GM18951 (cell line): ENCODE data around the gene MRPL55.

Experiments
- POLR2A ChIP-seq: IDR thresholded peaks from 4 replicates; pipeline ENCODE4 v1.6.1; 2011; ENCODE audit warnings: mild to moderate bottlenecking; ENCODE audit not compliant: insufficient read length, insufficient read depth; ENCODE audit errors: extremely low read depth
- in situ Hi-C: fragments of 300-500 bp; cut with MboI; formaldehyde crosslinking; loops from one replicate; pipeline ENCODE4 v1.12.0; 2022; ENCODE audit warnings: low sequenced_read_pairs, mixed read lengths, inconsistent platforms; ENCODE audit not compliant: unreplicated experiment

Gene MRPL55

GRCh38 chr1:228097333-228098081, 11.6 kb downstream of the MRPL55 start:
- TF ChIP-seq POLR2A: no peak
- in situ Hi-C loops: no loop called here

GRCh38 chr1:228096416-228097332, 12.4 kb downstream of the MRPL55 start:
- in situ Hi-C loops: no loop called here
- TF ChIP-seq POLR2A: peak; percentile 25

GRCh38 chr1:228095938-228096337, 13.2 kb downstream of the MRPL55 start:
- TF ChIP-seq POLR2A: no peak
- in situ Hi-C loops: no loop called here

- in situ Hi-C loops: no loop called here
- TF ChIP-seq POLR2A: no peak
Observed at GRCh38 chr1:228095161-228095560, 13.9 kb downstream of the MRPL55 start.

GRCh38 chr1:228094432-228095016, 14.6 kb downstream of the MRPL55 start:
- in situ Hi-C loops: no loop called here
- TF ChIP-seq POLR2A: no peak

GRCh38 chr1:228093050-228093906, 15.8 kb downstream of the MRPL55 start:
- in situ Hi-C loops: no loop called here
- TF ChIP-seq POLR2A: no peak

GRCh38 chr1:228092342-228093049, 16.6 kb downstream of the MRPL55 start:
- no peak for TF ChIP-seq POLR2A
- in situ Hi-C loops: no loop called here

- no peak for TF ChIP-seq POLR2A
- in situ Hi-C loops: no loop called here
Observed at GRCh38 chr1:228091084-228091483, 18.0 kb downstream of the MRPL55 start.

GRCh38 chr1:228090613-228091081, 18.5 kb downstream of the MRPL55 start:
- in situ Hi-C loops: no loop called here

GRCh38 chr1:228089519-228090380, 19.3 kb downstream of the MRPL55 start:
- in situ Hi-C loops: no loop called here
- TF ChIP-seq POLR2A: no peak

More at GRCh38 chr1:228090613-228091081, 18.5 kb downstream of the MRPL55 start:
- no peak for TF ChIP-seq POLR2A
